Left ventricle myocardium inferior (tissue), 1 donor: Measurements from ENCODE around the gene OGFR. TPM values are rescaled to one million over a fixed set of nuclear protein-coding genes. Genes with fewer than 3 reads are reported as not detected.

Experiments used
- DNase-seq: peaks from one replicate; pipeline ENCODE4 v3.0.0-alpha.2; 2020
- H3K27ac ChIP-seq: fragments of 200-600 bp; replicated peaks from 2 replicates; pipeline ENCODE4 v1.8.0; 2021
- H3K27me3 ChIP-seq: fragments of 200-600 bp; 2 replicates; pipeline ENCODE4 v1.8.0; 2021; ENCODE audit warnings: low read depth
- H3K36me3 ChIP-seq: fragments of 200-600 bp; 2 replicates; pipeline ENCODE4 v1.8.0; 2021
- H3K4me1 ChIP-seq: fragments of 200-600 bp; 2 replicates; pipeline ENCODE4 v1.8.0; 2021
- H3K4me3 ChIP-seq: fragments of 200-600 bp; 2 replicates; pipeline ENCODE4 v1.8.0; 2021; ENCODE audit warnings: mild to moderate bottlenecking, moderate library complexity
- H3K9me3 ChIP-seq: fragments of 200-600 bp; replicated peaks from 2 replicates; pipeline ENCODE4 v1.8.0; 2021
- CTCF ChIP-seq: fragments of 200-600 bp; IDR thresholded peaks from 2 replicates; pipeline ENCODE4 v1.8.0; 2021; ENCODE audit warnings: antibody characterized with exemption, mild to moderate bottlenecking, borderline replicate concordance
- intact Hi-C: fragments of 100-400 bp; cut with micrococcal nuclease; formaldehyde crosslinking; loops from one replicate; pipeline ENCODE4 v1.11.0; 2022
- total RNA-seq: library from RNA; stranded (reverse); fragmentation: NEBNext Ultra II Directional; extraction: Animal tissue kit (Norgen Biotek cat#: 25700); gene quantifications from one replicate; pipeline ENCODE4 v1.2.1, GENCODE V29; 2021
- donor health status: DM: no; HTN: yes; CAD: no; lungs with severe emphysema.

The OGFR gene
- total RNA-seq, 1 donor from 2014 or later = 19.2 TPM

- Histone ChIP-seq H3K4me3 (no peak overlapping the region), H3K4me1 (peaks cover 6% of the 10 kb centered on the region), H3K36me3 (peaks cover 42% of the 10 kb centered on the region), H3K9me3 (no peaks in the 10 kb centered on the region), H3K27ac (no peak overlapping the region), H3K27me3 (no peaks in the 10 kb centered on the region)
- intact Hi-C loops = no loop called here
- no peak for TF ChIP-seq CTCF
- DNase-seq = no peak
These were observed 50.5 kb downstream of the OGFR start for GRCh38 chr20:62855120-62855519.

DNA sequence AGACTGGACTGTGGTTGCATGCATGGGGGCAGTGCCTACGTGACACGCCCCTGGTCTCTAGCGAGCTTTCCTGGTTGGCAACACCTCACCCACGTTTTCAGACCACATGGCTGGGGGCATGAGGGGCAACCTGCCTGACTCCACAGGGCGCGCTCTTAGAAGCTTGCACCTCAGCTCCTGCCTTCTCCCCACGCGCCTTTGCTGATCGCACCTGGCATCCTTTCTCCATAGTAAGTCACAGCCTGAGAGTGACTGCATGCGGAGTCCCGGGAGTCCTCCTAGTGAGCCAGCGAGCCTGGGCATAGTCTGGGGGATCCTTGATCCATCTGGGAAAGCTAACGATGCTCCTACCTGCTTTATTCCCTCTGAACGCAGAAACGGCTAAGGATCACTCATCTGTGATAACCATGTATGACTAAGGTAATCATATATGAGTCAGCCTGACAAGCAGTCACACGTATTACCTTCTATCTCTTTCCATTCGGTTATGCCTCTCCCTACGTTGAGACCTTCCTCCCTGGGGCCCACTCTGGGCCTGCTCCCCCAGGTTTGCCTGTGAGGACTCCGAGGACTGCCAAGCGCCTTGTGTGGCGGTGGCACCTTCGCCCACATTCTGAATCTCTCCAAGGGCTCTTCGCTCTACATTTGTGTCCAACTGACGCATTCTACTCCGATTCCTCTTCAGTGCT, 52.4 kb downstream of the OGFR start:
- H3K27me3 ChIP-seq = no peaks in the 10 kb centered on the region
- no peak for TF ChIP-seq CTCF
- no peak overlapping the region for H3K27ac ChIP-seq
- H3K4me3 ChIP-seq = no peak overlapping the region
- no peak for DNase-seq
- intact Hi-C loops = no loop called here
- peaks cover 37% of the 10 kb centered on the region for H3K36me3 ChIP-seq
- H3K9me3 ChIP-seq = no peaks in the 10 kb centered on the region
- peaks cover 15% of the 10 kb centered on the region for H3K4me1 ChIP-seq

GRCh38 chr20:62858058-62858830, 53.6 kb downstream of the OGFR start:
- no peak overlapping the region for H3K4me3 ChIP-seq

DNA sequence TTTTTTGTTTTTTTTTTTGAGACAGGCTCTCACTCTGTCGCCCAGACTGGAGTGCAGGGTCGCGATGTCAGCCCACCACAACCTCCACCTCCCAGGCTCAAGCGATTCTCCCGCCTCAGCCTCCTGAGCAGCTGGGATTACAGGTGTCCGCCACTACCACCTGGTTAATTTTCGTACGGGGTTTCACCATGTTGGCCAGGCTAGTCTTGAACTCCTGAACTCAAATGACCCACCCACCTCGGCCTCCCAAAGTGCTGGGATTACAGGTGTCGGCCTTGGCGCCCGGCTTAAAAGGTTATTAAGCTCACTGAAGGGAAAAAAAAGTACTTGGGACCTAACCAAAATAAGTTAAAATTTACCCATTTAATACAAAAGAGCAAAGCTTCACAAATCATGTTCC, 55.1 kb downstream of the OGFR start:
- peaks cover 24% of the 10 kb centered on the region for H3K36me3 ChIP-seq
- intact Hi-C loops = no loop called here
- no peak for TF ChIP-seq CTCF
- H3K27ac ChIP-seq = no peak overlapping the region
- peaks cover 21% of the 10 kb centered on the region for H3K4me1 ChIP-seq
- DNase-seq = no peak
- no peaks in the 10 kb centered on the region for H3K27me3 ChIP-seq
- H3K9me3 ChIP-seq = no peaks in the 10 kb centered on the region
- no peak overlapping the region for H3K4me3 ChIP-seq

More at GRCh38 chr20:62858058-62858830, 53.6 kb downstream of the OGFR start:
- Histone ChIP-seq H3K36me3 (peaks cover 29% of the 10 kb centered on the region), H3K27me3 (no peaks in the 10 kb centered on the region), H3K4me1 (peaks cover 21% of the 10 kb centered on the region), H3K27ac (no peak overlapping the region), H3K9me3 (no peaks in the 10 kb centered on the region)
- intact Hi-C loops = no loop called here
- no peak for TF ChIP-seq CTCF
- DNase-seq = no peak

DNA sequence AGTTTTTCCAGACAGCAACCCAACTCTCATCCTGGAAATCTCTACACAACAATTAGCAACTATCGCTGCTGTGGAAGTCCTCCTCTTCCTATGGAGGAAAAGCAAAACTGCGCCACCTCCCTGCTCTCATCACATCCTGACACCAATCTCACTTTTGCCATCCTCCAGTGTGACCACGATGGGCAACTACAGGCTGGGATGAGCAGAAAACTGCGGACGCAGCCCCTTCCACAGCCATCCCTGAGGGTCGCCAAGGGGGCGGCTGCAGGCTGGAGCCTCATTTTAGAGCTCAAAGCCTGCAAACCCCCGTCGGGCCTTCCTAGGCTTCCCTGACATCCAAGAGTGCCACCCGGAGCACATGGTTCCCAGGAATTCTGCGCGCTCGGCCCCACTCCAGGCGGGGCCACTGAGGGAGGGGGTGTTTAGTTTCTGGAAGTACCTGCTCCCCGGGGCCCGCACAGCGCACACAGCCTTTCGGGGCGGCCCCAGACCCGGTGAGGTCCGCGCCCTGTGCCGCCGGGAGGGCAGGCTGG, 55.8 kb downstream of the OGFR start:
- peak overlapping the region; percentile 65 for H3K4me3 ChIP-seq
- no peak for TF ChIP-seq CTCF
- peaks cover 21% of the 10 kb centered on the region for H3K4me1 ChIP-seq
- no peaks in the 10 kb centered on the region for H3K9me3 ChIP-seq
- peaks cover 17% of the 10 kb centered on the region for H3K36me3 ChIP-seq
- H3K27me3 ChIP-seq = no peaks in the 10 kb centered on the region
- H3K27ac ChIP-seq = no peak overlapping the region
- DNase-seq = no peak
- intact Hi-C loops = no loop called here
